Thymus (tissue), 11 donors: ENCODE data around the gene KCNJ1. TPM values are rescaled to one million over a fixed set of nuclear protein-coding genes. Genes with fewer than 3 reads are reported as not detected.

Source experiments
- DNase-seq, 9 donors: peaks; one replicate each; pipeline ENCODE4 v3.0.0-alpha.2; 2013; ENCODE audit warnings: low spot score in 9 of 9, low read depth in 6 of 9, missing footprints in 1 of 9
- H3K27ac ChIP-seq, 2 donors: one replicate each; pipeline ENCODE4 v1.5.1; 2013; ENCODE audit warnings: control low read depth in 1 of 2, low read depth in 1 of 2, low read length in 1 of 2, mild to moderate bottlenecking in 1 of 2, moderate library complexity in 1 of 2
- H3K27me3 ChIP-seq, 2 donors: one replicate each; pipeline ENCODE4 v1.5.1; 2013; ENCODE audit warnings: low read length in 1 of 2; ENCODE audit not compliant: control insufficient read depth in 2 of 2, insufficient read depth in 1 of 2
- H3K36me3 ChIP-seq, 2 donors: one replicate each; pipeline ENCODE4 v1.5.1; 2013; ENCODE audit warnings: low read length in 1 of 2, mild to moderate bottlenecking in 1 of 2, moderate library complexity in 1 of 2; ENCODE audit not compliant: control insufficient read depth in 2 of 2, insufficient read depth in 2 of 2
- H3K4me1 ChIP-seq, 2 donors: one replicate each; pipeline ENCODE4 v1.5.1; 2013; ENCODE audit warnings: low read length in 2 of 2; ENCODE audit not compliant: control insufficient read depth in 2 of 2, insufficient read depth in 2 of 2
- H3K4me3 ChIP-seq, 2 donors: one replicate each; pipeline ENCODE4 v1.5.1; 2013; ENCODE audit warnings: low read length in 2 of 2, control low read depth in 1 of 2, mild to moderate bottlenecking in 1 of 2
- H3K9me3 ChIP-seq, 2 donors: one replicate each; pipeline ENCODE4 v1.5.1; 2013; ENCODE audit warnings: low read length in 1 of 2, mild to moderate bottlenecking in 1 of 2; ENCODE audit not compliant: control insufficient read depth in 2 of 2, insufficient read depth in 1 of 2
- WGBS: extraction: QIAGEN DNeasy Blood & Tissue Kit; methylation state at CpG from one replicate; pipeline ENCODE4 v1.1.7; 2013; 5-methylcytosine and 5-hydroxymethylcytosine counted together
- polyA plus RNA-seq: library from polyadenylated mRNA; stranded (reverse); fragments of 200-250 nt; gene quantifications from one replicate; pipeline ENCODE4 v1.2.3, GENCODE V29; 2013
- total RNA-seq: library from RNA; stranded (reverse); fragments of 120-200 nt; gene quantifications from one replicate; pipeline ENCODE4 v1.2.4, GENCODE V29; 2013
- donor health status: healthy.

KCNJ1 gene
- total and polyA plus RNA-seq, 2 donors, result 0.18 to 0.19 TPM

GRCh38 chr11:128910576-128910975 lies 43.5 kb upstream of the KCNJ1 start:
- peaks cover 3 to 54% of the 10 kb centered on the region in 2 donors for H3K27me3 ChIP-seq
- H3K27ac ChIP-seq, result no peak overlapping the region
- no peak for DNase-seq
- H3K4me1 ChIP-seq, result peaks cover 0 to 26% of the 10 kb centered on the region in 2 donors
- peaks cover 1 to 5% of the 10 kb centered on the region in 2 donors for H3K9me3 ChIP-seq
- no peaks in the 10 kb centered on the region for H3K36me3 ChIP-seq
- H3K4me3 ChIP-seq, result no peak overlapping the region
- WGBS, result 98% methylated on average over 3 of the region's 3 CpGs

- H3K27ac ChIP-seq, result peak overlapping the region in 1 of 2 donors; percentile 51
- WGBS, result 67% methylated on average over 8 of the region's 8 CpGs
Observed at GRCh38 chr11:128909438-128910125, 42.5 kb upstream of the KCNJ1 start.

GRCh38 chr11:128908391-128909246 lies 41.5 kb upstream of the KCNJ1 start:
- Histone ChIP-seq H3K27ac (peak overlapping the region; percentile 25 to 51), H3K27me3 (peaks cover 8 to 66% of the 10 kb centered on the region in 2 donors), H3K4me1 (peaks cover 4 to 27% of the 10 kb centered on the region in 2 donors), H3K9me3 (peaks cover 1 to 5% of the 10 kb centered on the region in 2 donors), H3K4me3 (no peak overlapping the region), H3K36me3 (no peaks in the 10 kb centered on the region)
- DNase-seq, result no peak
- 7% methylated on average over 12 of the region's 12 CpGs for WGBS

More at GRCh38 chr11:128909438-128910125, 42.5 kb upstream of the KCNJ1 start:
- Histone ChIP-seq H3K4me3 (no peak overlapping the region), H3K4me1 (peaks cover 4 to 26% of the 10 kb centered on the region in 2 donors), H3K9me3 (peaks cover 1 to 5% of the 10 kb centered on the region in 2 donors), H3K27me3 (peaks cover 5 to 62% of the 10 kb centered on the region in 2 donors), H3K36me3 (no peaks in the 10 kb centered on the region)
- DNase-seq, result no peak

- Histone ChIP-seq H3K27ac (no peak overlapping the region), H3K9me3 (peaks cover 1 to 5% of the 10 kb centered on the region in 2 donors), H3K36me3 (no peaks in the 10 kb centered on the region), H3K4me1 (peaks cover 4 to 30% of the 10 kb centered on the region in 2 donors), H3K4me3 (no peak overlapping the region), H3K27me3 (peaks cover 8 to 74% of the 10 kb centered on the region in 2 donors)
- DNase-seq, result no peak
- WGBS, result 84% methylated on average over 4 of the region's 4 CpGs
Observed at GRCh38 chr11:128907585-128907984, 40.5 kb upstream of the KCNJ1 start.

GRCh38 chr11:128906185-128907050 lies 39.3 kb upstream of the KCNJ1 start:
- Histone ChIP-seq H3K27ac (no peak overlapping the region), H3K27me3 (peaks cover 8 to 86% of the 10 kb centered on the region in 2 donors), H3K9me3 (peaks cover 1 to 5% of the 10 kb centered on the region in 2 donors), H3K4me3 (peak overlapping the region in 1 of 2 donors; percentile 63), H3K36me3 (no peaks in the 10 kb centered on the region), H3K4me1 (peaks cover 4 to 30% of the 10 kb centered on the region in 2 donors)
- 85% methylated on average over 8 of the region's 8 CpGs for WGBS
- DNase-seq, result no peak

- Histone ChIP-seq H3K4me3 (peak overlapping the region; percentile 45 to 63), H3K27me3 (peaks cover 8 to 95% of the 10 kb centered on the region in 2 donors), H3K4me1 (peaks cover 4 to 30% of the 10 kb centered on the region in 2 donors), H3K36me3 (no peaks in the 10 kb centered on the region), H3K9me3 (peaks cover 1 to 5% of the 10 kb centered on the region in 2 donors), H3K27ac (peak overlapping the region; percentile 39 to 77)
- WGBS, result 3% methylated on average over 45 of the region's 45 CpGs
- peak in 8 of 9 donors; percentile 19 to 60 (median 33) for DNase-seq
Observed at GRCh38 chr11:128905345-128906184, 38.5 kb upstream of the KCNJ1 start.

- 5% methylated on average over 25 of the region's 25 CpGs for WGBS
- peaks cover 1 to 5% of the 10 kb centered on the region in 2 donors for H3K9me3 ChIP-seq
- H3K36me3 ChIP-seq, result no peaks in the 10 kb centered on the region
- peaks cover 8 to 96% of the 10 kb centered on the region in 2 donors for H3K27me3 ChIP-seq
- peak overlapping the region; percentile 45 to 63 for H3K4me3 ChIP-seq
- peak overlapping the region in 1 of 2 donors; percentile 77 for H3K27ac ChIP-seq
- peak in 2 of 9 donors; percentile 11 to 15 for DNase-seq
- H3K4me1 ChIP-seq, result peaks cover 4 to 30% of the 10 kb centered on the region in 2 donors
Observed at GRCh38 chr11:128904656-128905344, 37.7 kb upstream of the KCNJ1 start.
